HG03280 (cell line): ENCODE measurements around the gene TTC39C.

ENCODE experiments used
- ATAC-seq: cut with Tn5 transposase; IDR thresholded peaks from one replicate; pipeline ENCODE4 v1.9.1; 2021; ENCODE audit warnings: mild to moderate bottlenecking, moderate library complexity; ENCODE audit not compliant: unreplicated experiment

Gene TTC39C

DNA sequence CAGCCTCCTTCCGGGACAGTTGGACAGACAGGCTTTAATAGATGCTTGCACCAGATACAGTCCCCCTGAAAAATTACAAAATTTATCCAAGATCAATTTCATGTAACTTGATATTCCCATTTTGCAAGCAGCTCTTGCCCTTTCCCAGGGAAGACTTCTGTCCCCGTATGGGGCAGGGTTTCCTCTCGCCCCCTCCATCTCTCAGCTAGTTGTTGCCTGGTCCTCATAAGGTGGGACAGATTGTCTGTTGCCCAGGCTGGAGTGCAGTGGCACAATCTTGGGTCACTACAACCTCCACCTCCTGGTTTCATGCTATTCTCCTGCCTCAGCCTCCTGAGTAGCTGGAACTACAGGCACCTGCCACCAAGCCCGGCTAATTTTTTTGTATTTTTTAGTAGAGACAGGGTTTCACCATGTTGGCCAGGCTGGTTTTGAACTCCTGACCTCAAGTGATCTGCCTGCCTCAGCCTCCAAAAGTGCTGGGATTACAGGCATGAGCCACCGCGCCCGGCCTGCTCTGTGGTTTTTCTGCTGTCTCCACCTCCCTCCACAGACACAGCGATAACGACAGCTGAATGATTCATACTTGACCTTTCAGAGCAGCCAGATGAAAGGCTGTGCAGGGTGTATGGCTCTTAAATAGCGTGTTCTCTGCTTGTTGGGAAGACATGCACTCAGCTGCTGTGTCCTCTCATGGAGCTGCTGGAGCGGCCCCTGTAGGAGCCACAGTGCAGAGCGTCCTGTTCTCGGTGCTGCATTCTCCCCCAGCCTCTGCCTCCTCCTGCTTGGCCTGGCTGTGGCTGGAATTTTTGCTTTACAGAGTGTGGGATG, 61.4 kb downstream of the TTC39C start:
- no peak for ATAC-seq

- no peak for ATAC-seq
Measured at GRCh38 chr18:24076950-24077349, 62.4 kb downstream of the TTC39C start.

GRCh38 chr18:24078391-24078790, 63.8 kb downstream of the TTC39C start:
- ATAC-seq = no peak

- no peak for ATAC-seq
Measured at GRCh38 chr18:24080861-24081260, 66.3 kb downstream of the TTC39C start.

GRCh38 chr18:24083550-24083949, 69.0 kb downstream of the TTC39C start:
- no peak for ATAC-seq

GRCh38 chr18:24086082-24086481, 71.5 kb downstream of the TTC39C start:
- no peak for ATAC-seq

GRCh38 chr18:24089076-24089475, 74.5 kb downstream of the TTC39C start:
- ATAC-seq = no peak

DNA sequence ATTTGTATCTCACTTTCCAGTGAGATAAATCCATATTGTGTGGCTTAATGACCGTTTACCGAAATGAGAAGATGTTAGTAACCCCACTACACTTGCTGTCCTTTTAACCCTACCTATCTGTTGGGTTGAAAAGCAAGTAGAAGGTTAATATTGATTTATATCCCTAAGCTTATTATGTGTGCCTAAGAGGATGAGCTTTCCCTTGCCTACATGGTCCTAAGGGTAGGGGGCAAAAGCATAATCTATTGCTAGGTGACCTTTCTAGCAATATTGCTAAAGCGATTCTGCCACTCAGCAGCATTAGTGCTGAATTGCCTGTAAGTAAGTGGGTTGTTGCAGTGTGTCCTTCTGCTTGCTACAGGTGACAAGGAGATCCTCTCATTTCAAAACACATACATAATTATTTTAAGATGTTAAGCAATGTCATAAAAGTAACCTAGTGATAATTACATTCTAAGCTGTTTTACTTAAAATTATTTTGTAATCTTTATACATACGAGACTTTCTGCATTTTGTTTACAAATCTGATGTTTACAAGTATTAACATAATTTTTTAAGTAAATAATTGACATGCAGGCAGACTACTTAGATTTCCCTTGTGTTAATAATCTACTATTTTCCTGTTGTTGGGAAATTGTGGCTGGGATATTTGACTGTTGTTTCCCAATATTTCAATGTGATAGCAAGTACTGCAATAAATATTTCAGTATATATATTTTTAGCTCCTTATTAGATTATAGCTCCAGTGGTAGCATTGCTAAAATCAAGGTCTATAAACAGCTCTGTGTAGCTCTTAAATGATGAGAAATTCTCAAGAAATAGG, 75.2 kb downstream of the TTC39C start:
- no peak for ATAC-seq

DNA sequence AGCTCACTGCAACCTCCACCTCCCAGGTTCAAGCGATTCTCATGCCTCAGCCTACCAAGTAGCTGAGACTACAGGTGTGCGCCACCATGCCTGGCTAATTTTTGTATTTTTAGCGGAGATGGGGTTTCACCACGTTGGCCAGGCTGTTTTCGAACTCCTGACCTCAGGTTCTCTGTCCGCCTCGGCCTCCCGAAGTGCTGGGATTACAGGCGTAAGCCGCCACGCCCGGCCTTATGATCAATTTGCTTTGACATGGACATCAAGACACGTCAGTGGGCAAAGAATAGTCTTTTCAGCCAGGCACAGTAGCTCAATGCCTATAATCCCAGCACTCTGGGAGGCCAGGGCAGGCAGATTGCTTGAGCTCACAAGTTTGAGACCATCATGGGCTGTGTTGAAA, 76.3 kb downstream of the TTC39C start:
- ATAC-seq = no peak

DNA sequence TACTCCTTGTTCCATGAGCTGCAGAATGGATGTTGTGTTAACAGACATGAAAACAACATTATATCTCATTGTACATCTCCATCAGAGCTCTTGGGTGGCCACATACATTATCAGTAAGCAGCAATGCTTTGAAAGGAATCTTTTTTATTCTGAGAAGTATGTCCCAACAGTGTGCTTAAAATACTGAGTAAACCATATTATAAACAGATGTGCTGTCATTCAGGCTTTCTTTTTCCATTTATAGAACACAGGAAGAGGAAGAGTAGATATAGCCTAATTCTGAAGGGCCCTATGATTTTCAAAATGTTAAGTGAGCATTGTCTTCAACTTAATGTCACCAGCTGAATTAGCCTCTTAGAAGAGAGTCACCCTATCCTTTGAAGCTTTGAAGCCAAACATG, 80.0 kb downstream of the TTC39C start:
- no peak for ATAC-seq

- no peak for ATAC-seq
Measured at GRCh38 chr18:24095976-24096375, 81.4 kb downstream of the TTC39C start.

DNA sequence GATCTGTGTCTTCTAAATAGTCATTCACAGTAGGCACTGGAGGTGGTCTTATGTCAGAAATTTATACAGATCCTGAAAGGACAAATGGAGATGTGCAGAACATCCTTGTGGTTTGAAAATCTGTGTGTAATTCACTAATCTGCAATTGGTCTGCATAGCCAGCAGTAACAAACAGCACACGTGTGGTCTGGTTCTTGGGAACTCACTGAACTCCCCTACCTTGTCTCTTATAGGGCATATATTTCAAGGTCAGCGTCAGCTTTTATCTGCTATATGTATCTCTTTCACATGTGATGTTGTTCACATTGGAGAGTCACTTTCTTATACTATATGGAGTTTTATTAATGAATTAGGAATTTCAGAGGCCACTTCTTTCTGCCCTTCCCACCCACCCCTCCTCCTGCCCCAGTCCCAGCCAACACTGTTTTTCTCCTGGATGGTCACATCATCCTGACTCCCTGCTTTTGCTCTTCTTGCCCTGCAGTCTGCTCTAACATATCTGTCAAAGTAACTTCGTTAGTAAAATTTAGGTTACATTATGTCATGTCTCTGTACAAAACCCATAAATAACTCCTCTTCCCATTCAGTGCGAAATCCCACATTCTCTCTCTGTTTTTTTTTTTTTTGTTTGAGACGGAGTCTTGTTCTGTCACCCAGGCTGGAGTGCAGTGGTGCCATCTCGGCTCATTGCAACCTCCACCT, 88.9 kb downstream of the TTC39C start:
- no peak for ATAC-seq

DNA sequence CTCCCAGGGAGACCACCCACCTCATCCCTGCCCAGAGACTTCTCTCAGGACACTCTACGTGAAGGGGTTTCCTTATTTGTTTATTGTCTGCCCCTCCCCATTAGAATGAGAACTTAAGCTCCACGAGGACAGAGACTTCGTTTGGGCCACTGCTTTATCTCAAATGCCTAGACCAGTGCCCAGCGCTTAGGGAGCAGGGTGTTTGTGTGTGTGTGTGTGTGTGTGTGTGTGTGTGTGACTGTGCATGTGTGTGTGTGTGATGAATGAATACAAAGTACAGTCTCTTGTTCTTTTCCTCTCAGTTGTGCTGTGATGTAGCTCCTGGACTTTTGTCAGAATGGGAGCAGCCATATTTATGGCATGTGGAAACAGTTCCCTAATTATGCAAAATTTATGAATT, 89.9 kb downstream of the TTC39C start:
- ATAC-seq = no peak

DNA sequence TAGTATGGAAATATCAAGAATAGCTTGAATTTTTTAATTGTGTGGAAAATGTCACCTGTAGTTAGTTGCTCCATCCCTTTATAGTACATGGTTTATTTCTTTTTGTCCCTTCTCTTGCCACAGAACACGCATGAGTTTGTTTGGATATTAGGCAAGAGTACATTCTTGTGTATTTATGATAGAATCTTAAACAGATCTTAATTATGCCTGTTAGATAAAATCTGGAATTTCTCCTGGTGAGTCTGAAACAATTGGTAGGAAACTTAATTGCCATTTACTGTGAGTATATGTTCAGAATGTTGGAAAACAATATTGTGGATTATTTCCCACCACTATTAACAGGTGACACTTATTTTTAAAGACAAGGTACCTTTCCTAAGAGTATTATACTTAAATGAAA, 94.1 kb downstream of the TTC39C start:
- no peak for ATAC-seq

GRCh38 chr18:24111936-24112335, 97.4 kb downstream of the TTC39C start:
- ATAC-seq = no peak

- ATAC-seq = no peak
Measured at GRCh38 chr18:24112464-24112863, 97.9 kb downstream of the TTC39C start.

- ATAC-seq = no peak
Measured at GRCh38 chr18:24112874-24113615, 98.5 kb downstream of the TTC39C start.

- ATAC-seq = no peak
Measured at GRCh38 chr18:24114924-24115549, 100.5 kb downstream of the TTC39C start.

GRCh38 chr18:24115628-24116027, 101.1 kb downstream of the TTC39C start:
- no peak for ATAC-seq
